ENCODE data around the gene AHNAK.

AHNAK gene

GRCh38 chr11:62547691-62548281 lies 1.2 kb upstream of the AHNAK start (continued):
- TF ChIP-seq, protein P1, sequence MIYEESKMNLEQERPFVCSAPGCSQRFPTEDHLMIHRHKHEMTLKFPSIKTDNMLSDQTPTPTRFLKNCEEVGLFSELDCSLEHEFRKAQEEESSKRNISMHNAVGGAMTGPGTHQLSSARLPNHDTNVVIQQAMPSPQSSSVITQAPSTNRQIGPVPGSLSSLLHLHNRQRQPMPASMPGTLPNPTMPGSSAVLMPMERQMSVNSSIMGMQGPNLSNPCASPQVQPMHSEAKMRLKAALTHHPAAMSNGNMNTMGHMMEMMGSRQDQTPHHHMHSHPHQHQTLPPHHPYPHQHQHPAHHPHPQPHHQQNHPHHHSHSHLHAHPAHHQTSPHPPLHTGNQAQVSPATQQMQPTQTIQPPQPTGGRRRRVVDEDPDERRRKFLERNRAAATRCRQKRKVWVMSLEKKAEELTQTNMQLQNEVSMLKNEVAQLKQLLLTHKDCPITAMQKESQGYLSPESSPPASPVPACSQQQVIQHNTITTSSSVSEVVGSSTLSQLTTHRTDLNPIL (CRISPR knock-in tag; IDR thresholded peaks at IDR 0.05; ENCODE audit: low read depth), result no peak
- TF ChIP-seq PATZ1 (CRISPR knock-in tag; IDR thresholded peaks at IDR 0.05; ENCODE audit: borderline replicate concordance), result no peak
- TF ChIP-seq OSR1 (CRISPR knock-in tag; IDR thresholded peaks at IDR 0.05), result no peak
- no peak for TF ChIP-seq ZFP3 (CRISPR knock-in tag; IDR thresholded peaks at IDR 0.05)
- TF ChIP-seq PPARA (CRISPR knock-in tag; IDR thresholded peaks at IDR 0.05; ENCODE audit: borderline replicate concordance), result no peak

GRCh38 chr11:62546929-62547625 lies 471 bp upstream of the AHNAK start:
- TF ChIP-seq BACH2 (CRISPR knock-in tag; IDR thresholded peaks at IDR 0.05; ENCODE audit: borderline replicate concordance) (no peak), TOX (CRISPR knock-in tag; IDR thresholded peaks at IDR 0.05; ENCODE audit: borderline replicate concordance) (no peak), ISL1 (CRISPR knock-in tag; IDR thresholded peaks at IDR 0.05) (no peak), SNAI2 (CRISPR knock-in tag; IDR thresholded peaks at IDR 0.05) (no peak), ZNF70 (CRISPR knock-in tag; IDR thresholded peaks at IDR 0.05) (no peak), GLIS3 (CRISPR knock-in tag; IDR thresholded peaks at IDR 0.05) (no peak), ZNF8 (CRISPR knock-in tag; IDR thresholded peaks at IDR 0.05) (no peak)
- TF ChIP-seq, protein P2, sequence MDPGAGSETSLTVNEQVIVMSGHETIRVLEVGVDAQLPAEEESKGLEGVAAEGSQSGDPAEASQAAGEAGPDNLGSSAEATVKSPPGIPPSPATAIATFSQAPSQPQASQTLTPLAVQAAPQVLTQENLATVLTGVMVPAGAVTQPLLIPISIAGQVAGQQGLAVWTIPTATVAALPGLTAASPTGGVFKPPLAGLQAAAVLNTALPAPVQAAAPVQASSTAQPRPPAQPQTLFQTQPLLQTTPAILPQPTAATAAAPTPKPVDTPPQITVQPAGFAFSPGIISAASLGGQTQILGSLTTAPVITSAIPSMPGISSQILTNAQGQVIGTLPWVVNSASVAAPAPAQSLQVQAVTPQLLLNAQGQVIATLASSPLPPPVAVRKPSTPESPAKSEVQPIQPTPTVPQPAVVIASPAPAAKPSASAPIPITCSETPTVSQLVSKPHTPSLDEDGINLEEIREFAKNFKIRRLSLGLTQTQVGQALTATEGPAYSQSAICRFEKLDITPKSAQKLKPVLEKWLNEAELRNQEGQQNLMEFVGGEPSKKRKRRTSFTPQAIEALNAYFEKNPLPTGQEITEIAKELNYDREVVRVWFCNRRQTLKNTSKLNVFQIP (CRISPR knock-in tag; IDR thresholded peaks at IDR 0.05; ENCODE audit: borderline replicate concordance, low read depth), result no peak
- TF ChIP-seq, protein P1 (CRISPR knock-in tag; IDR thresholded peaks at IDR 0.05; ENCODE audit: low read depth), result no peak
- ATAC-seq, result peak; percentile 21

GRCh38 chr11:62545437-62546243 lies 966 bp downstream of the AHNAK start:
- peak; percentile 66 for ATAC-seq

More at GRCh38 chr11:62545437-62546243, 966 bp downstream of the AHNAK start:
- peak; percentile 52; the same call in 1 of the 2 replicates for TF ChIP-seq TCF4 (CRISPR knock-in tag; IDR thresholded peaks at IDR 0.05; ENCODE audit: borderline replicate concordance)
- TF ChIP-seq ZFP30 (CRISPR knock-in tag; IDR thresholded peaks at IDR 0.05), result no peak
- peak; percentile 96; the same call in 1 of the 2 replicates for TF ChIP-seq PATZ1 (CRISPR knock-in tag; IDR thresholded peaks at IDR 0.05; ENCODE audit: borderline replicate concordance)

Data from SK-N-SH treated with all-trans-retinoic acid at 6 μM for 48 hours (cell line).